Measurements from ENCODE around the gene AMN. TPM values are rescaled to one million over a fixed set of nuclear protein-coding genes. Genes with fewer than 3 reads are reported as not detected.

Gene AMN
- total and polyA plus RNA-seq, 2 donors (not counting 1 experiment from before 2014, with no cell fraction given), result 11.5 to 15.0 TPM

- no peaks in the 10 kb centered on the region for H3K79me2 ChIP-seq (ENCODE audit: control insufficient read depth, insufficient read depth, low read length)
- DNase-seq, result no peak
- Mint-ChIP-seq H3K27me3 (no peaks in the 10 kb centered on the region), H3K9me3 (ENCODE audit: insufficient read depth) (no peaks in the 10 kb centered on the region), H3K4me1 (no peaks in the 10 kb centered on the region), H3K4me3 (no peak overlapping the region), H3K27ac (no peak overlapping the region)
- H3K27me3 ChIP-seq (replicated peaks in 1 of 4; ENCODE audit: control extremely low read depth in 1 of 4, control insufficient read depth in 3 of 4, insufficient read depth in 4 of 4, low read length in 3 of 4), result no peaks in the 10 kb centered on the region
- H3K4me3 ChIP-seq (ENCODE audit: control extremely low read depth in 1 of 5, extremely low read depth in 1 of 5, insufficient read depth in 1 of 5, low read depth in 2 of 5, low read length in 4 of 5), result no peak overlapping the region
- no peak overlapping the region for H3K4me2 ChIP-seq (replicated peaks; ENCODE audit: low read depth, low read length, poor library complexity, severe bottlenecking)
- H3K4me1 ChIP-seq (ENCODE audit: control insufficient read depth in 2 of 2, insufficient read depth in 2 of 2, low read length in 2 of 2), result no peaks in the 10 kb centered on the region
- no peaks in the 10 kb centered on the region for H4K20me1 ChIP-seq (ENCODE audit: control insufficient read depth, insufficient read depth, low read length, poor library complexity, severe bottlenecking)
- no peak overlapping the region for H2AFZ ChIP-seq (ENCODE audit: insufficient read depth, low read depth, low read length, poor library complexity, severe bottlenecking)
- POLR2A ChIA-PET, result no interaction called here
- H3K9ac ChIP-seq (ENCODE audit: low read length), result no peak overlapping the region
- intact Hi-C loops (cut with micrococcal nuclease), result no loop called here
- 92% methylated on average over 14 of the region's 17 CpGs for WGBS (ENCODE audit: insufficient coverage)
- H3K36me3 ChIP-seq (replicated peaks in 1 of 2; ENCODE audit: control extremely low read depth in 1 of 2, control insufficient read depth in 1 of 2, extremely low read depth in 1 of 2, insufficient read depth in 2 of 2, low read length in 1 of 2), result peaks cover 0 to 33% of the 10 kb centered on the region in 2 experiments
- no peak overlapping the region for H3K27ac ChIP-seq (ENCODE audit: low read length in 2 of 2)
- no peak for TF ChIP-seq CTCF (IDR thresholded peaks at IDR 0.05)
- TF ChIP-seq EZH2 (IDR thresholded peaks at IDR 0.05; ENCODE audit: borderline replicate concordance, insufficient read depth, low read depth, low read length, poor library complexity, severe bottlenecking), result no peak
- H3K9me3 ChIP-seq (ENCODE audit: control extremely low read depth in 1 of 3, control insufficient read depth in 2 of 3, insufficient read depth in 1 of 3, low read length in 2 of 3), result no peaks in the 10 kb centered on the region
- CTCF ChIA-PET, result interaction anchor here (0.6 to 1.6 kb wide), 3 partner anchors 29 to 369 kb away, joined by 3 to 5 read pairs (median 3); no protein-coding TSS in a partner anchor
- ATAC-seq (ENCODE audit: low read depth), result no peak
Measured at GRCh38 chr14:102975662-102976061, 53.2 kb downstream of the AMN start.

- Histone ChIP-seq H3K27ac (ENCODE audit: low read length in 2 of 2) (no peak overlapping the region), H3K79me2 (ENCODE audit: control insufficient read depth, insufficient read depth, low read length) (no peaks in the 10 kb centered on the region), H2AFZ (ENCODE audit: insufficient read depth, low read depth, low read length, poor library complexity, severe bottlenecking) (no peak overlapping the region), H3K4me1 (ENCODE audit: control insufficient read depth in 2 of 2, insufficient read depth in 2 of 2, low read length in 2 of 2) (no peaks in the 10 kb centered on the region), H3K36me3 (replicated peaks in 1 of 2; ENCODE audit: control extremely low read depth in 1 of 2, control insufficient read depth in 1 of 2, extremely low read depth in 1 of 2, insufficient read depth in 2 of 2, low read length in 1 of 2) (peaks cover 0 to 30% of the 10 kb centered on the region in 2 experiments), H4K20me1 (ENCODE audit: control insufficient read depth, insufficient read depth, low read length, poor library complexity, severe bottlenecking) (no peaks in the 10 kb centered on the region), H3K9me3 (ENCODE audit: control extremely low read depth in 1 of 3, control insufficient read depth in 2 of 3, insufficient read depth in 1 of 3, low read length in 2 of 3) (no peaks in the 10 kb centered on the region), H3K4me3 (ENCODE audit: control extremely low read depth in 1 of 5, extremely low read depth in 1 of 5, insufficient read depth in 1 of 5, low read depth in 2 of 5, low read length in 4 of 5) (no peak overlapping the region), H3K9ac (ENCODE audit: low read length) (no peak overlapping the region), H3K4me2 (replicated peaks; ENCODE audit: low read depth, low read length, poor library complexity, severe bottlenecking) (no peak overlapping the region), H3K27me3 (replicated peaks in 1 of 4; ENCODE audit: control extremely low read depth in 1 of 4, control insufficient read depth in 3 of 4, insufficient read depth in 4 of 4, low read length in 3 of 4) (no peaks in the 10 kb centered on the region)
- 95% methylated on average over 7 of the region's 8 CpGs for WGBS (ENCODE audit: insufficient coverage)
- ATAC-seq (ENCODE audit: low read depth) (no peak), DNase-seq (no peak)
- Mint-ChIP-seq H3K27ac (no peak overlapping the region), H3K4me1 (no peaks in the 10 kb centered on the region), H3K27me3 (no peaks in the 10 kb centered on the region), H3K9me3 (ENCODE audit: insufficient read depth) (no peaks in the 10 kb centered on the region), H3K4me3 (no peak overlapping the region)
- TF ChIP-seq CTCF (IDR thresholded peaks at IDR 0.05) (no peak), EZH2 (IDR thresholded peaks at IDR 0.05; ENCODE audit: borderline replicate concordance, insufficient read depth, low read depth, low read length, poor library complexity, severe bottlenecking) (no peak)
- ChIA-PET POLR2A (no interaction called here), CTCF (no interaction called here)
- intact Hi-C loops (cut with micrococcal nuclease), result no loop called here
Measured at GRCh38 chr14:102977475-102977874, 55.0 kb downstream of the AMN start.
